ENCODE results near the gene ZNF350. TPM values are rescaled to one million over a fixed set of nuclear protein-coding genes. Genes with fewer than 3 reads are reported as not detected.
A peak's percentile ranks its signal among the peaks of the same experiment; 100 is the strongest.
"Not testable (repeated sequence)": the region's sequence is repeated elsewhere in the genome, so short reads cannot be mapped to it uniquely, and the experiment has no call there.

The ZNF350 gene
- total RNA-seq, 1 donor from 2014 or later = 8.2 TPM

DNA sequence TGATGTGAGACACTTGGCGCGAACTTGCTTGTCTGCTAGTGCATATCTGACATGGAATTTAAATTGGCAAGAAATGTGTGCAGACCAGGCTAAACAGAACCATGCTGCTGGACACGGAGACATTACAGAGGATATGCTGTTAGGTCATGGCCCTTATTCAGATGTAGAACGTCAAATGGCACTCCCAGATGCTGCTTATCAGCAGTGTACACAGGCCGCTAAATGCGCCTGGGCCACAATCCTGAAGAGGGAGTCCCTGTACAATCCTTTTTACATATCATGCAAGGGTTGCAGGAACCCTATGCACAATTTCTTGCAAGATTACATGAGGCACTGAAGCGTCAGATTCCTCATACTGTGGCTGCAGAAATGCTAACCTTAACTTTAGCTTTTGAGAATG lies 9.3 kb downstream of the ZNF350 start:
- intact Hi-C loops (cut with DNase I) = no loop called here
- DNase-seq (ENCODE audit: low spot score) = no peak

- intact Hi-C loops (cut with DNase I) = no loop called here
- DNase-seq (ENCODE audit: low spot score) = no peak
Observed at GRCh38 chr19:51976852-51977251, 9.8 kb downstream of the ZNF350 start.

DNA sequence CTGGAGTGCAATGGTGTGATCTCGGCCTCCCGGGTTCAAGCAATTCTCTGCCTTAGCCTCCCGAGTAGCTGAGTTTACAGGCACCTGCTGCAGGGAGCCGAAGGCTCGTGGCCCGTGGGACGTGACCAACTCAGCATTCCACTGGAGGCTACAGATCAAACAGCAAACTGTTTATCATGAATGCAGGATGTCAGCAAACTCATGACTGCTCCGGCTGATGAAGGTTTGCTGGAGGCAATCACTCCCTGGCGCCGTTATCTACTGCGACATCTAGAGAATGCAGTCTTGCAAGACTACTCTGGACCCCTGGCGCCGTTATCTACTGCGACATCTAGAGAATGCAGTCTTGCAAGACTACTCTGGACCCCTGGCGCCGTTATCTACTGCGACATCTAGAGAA lies 10.9 kb downstream of the ZNF350 start:
- not testable (repeated sequence) for DNase-seq (ENCODE audit: low spot score)

DNA sequence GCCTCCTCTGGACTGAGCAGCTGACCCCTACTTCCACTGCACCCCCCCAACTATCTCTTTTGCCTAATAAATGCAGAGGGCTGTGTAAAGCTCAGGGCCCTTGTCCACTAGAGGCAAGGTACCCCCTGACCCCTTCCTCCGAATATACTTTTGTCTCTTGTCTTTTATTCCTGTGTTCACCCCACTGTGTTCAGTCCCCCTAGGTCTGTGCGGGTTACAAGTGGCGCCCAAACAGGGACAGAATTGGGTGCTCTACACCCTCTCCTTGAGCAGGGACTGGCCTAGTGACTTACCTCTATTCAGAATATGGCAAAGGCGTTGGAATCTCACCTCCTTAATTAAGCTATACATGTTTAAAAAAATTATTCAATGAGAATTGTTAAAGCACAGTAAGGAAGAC lies 15.0 kb downstream of the ZNF350 start:
- intact Hi-C loops (cut with DNase I) = no loop called here
- no peak for DNase-seq (ENCODE audit: low spot score)

More for the DNA sequence above, 10.9 kb downstream of the ZNF350 start:
- intact Hi-C loops (cut with DNase I) = not testable (repeated sequence)

DNA sequence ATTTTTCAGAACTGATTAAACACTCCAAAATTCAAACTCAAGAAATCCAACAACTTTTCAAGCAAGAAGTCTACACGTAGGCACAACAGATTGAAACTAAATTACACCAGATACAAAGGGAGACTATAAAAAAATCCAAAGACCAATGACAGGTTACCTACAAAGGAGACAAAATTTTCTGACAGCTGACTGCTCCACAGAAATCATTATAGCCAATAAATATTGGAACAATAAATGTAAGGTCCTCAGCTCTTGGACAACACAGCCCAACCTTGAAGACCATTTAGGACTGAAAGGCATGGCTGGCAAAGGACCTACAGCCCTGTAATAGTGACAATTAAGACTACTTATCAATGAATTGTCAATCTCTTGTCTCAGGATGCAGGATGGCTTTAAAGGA lies 15.9 kb downstream of the ZNF350 start:
- no peak for DNase-seq (ENCODE audit: low spot score)
- intact Hi-C loops (cut with DNase I) = no loop called here

DNA sequence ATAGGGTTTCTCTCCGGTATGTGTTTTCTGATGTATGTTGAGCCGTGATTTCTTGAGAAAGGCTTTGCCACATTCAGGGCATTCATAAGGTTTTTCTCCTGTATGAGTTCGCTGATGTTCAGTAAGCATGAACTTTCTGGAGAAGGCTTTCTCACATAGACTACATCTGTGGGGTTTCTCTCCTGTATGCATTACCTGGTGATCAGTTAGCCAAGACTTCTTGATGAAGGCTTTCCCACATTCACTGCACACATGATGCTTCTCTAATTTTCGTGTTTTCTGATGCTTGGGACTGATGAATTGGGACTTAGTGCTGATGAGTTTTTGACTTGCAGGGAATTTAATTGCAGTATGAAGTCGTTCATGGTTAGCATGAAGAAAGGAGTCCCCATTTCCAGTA lies 21.1 kb downstream of the ZNF350 start:
- DNase-seq (ENCODE audit: low spot score) = no peak
- intact Hi-C loops (cut with DNase I) = no loop called here

DNA sequence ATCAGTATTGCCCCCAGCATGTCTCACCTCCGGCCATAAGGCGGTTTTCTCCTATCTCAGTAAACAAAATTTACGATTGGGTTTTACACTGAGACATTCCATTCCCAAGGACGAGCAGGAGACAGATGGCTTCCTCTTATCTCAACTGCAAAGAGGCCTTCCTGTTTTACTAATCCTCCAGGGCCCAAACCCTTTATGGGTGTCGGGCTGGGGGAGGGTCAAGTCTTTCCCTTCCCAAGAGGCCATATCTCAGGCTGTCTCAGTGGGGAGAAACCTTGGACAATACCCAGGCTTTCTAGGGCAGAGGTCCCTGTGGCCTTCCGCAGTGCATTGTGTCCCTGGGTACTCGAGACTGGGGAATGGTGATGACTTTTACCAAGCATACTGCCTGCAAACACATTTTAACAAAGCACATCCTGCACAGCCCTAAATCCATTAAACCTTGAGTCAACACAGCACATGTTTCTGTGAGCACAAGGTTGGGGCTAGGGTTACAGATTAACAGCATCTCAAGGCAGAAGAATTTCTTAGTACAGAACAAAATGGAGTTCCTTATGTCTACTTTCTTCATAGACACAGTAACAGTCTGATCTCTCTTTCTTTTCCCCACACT lies 25.9 kb downstream of the ZNF350 start:
- DNase-seq (ENCODE audit: low spot score); intact Hi-C loops (cut with DNase I): not testable (repeated sequence)

DNA sequence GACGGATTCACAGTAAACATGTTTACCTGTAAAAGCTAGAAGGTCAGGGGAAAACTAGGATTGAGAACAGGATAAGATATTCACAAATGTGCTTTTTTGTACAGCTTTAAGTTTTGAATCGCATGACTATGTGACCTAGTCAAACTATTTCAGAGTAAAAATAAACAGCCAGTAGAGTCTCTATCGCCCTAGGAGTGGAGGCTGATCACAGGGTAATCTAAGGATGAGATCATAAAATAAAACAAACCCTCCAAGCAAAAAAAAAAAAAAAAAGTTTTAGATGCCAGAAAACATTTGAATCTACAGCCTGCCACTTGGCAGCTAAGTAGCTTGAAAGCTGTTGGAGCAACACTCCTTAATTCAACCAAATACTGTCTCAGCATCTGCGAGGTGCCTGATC lies 26.8 kb downstream of the ZNF350 start:
- intact Hi-C loops (cut with DNase I) = no loop called here

GRCh38 chr19:51957846-51958245 lies 28.8 kb downstream of the ZNF350 start:
- DNase-seq (ENCODE audit: low spot score); intact Hi-C loops (cut with DNase I): not testable (repeated sequence)

More for the DNA sequence above, 26.8 kb downstream of the ZNF350 start:
- no peak for DNase-seq (ENCODE audit: low spot score)

- peak; percentile 78 for DNase-seq (ENCODE audit: low spot score)
- intact Hi-C loops (cut with DNase I) = no loop called here
Observed at GRCh38 chr19:51948975-51949374, 37.7 kb downstream of the ZNF350 start.

GRCh38 chr19:51946602-51947001 lies 40.0 kb downstream of the ZNF350 start:
- intact Hi-C loops (cut with DNase I) = no loop called here
- no peak for DNase-seq (ENCODE audit: low spot score)

- DNase-seq (ENCODE audit: low spot score) = no peak
- intact Hi-C loops (cut with DNase I) = no loop called here
Observed at GRCh38 chr19:51944798-51945552, 41.7 kb downstream of the ZNF350 start.

- no peak for DNase-seq (ENCODE audit: low spot score)
- intact Hi-C loops (cut with DNase I) = no loop called here
Observed at GRCh38 chr19:51938936-51939335, 47.7 kb downstream of the ZNF350 start.

GRCh38 chr19:51931921-51932320 lies 54.7 kb downstream of the ZNF350 start:
- intact Hi-C loops (cut with DNase I) = no loop called here
- DNase-seq (ENCODE audit: low spot score) = no peak

- DNase-seq (ENCODE audit: low spot score) = no peak
- intact Hi-C loops (cut with DNase I) = loop anchor here (1.0 kb wide), 1 partner anchor 58 kb away; the partner anchor contains the start of gene ZNF350
Observed at GRCh38 chr19:51927859-51928258, 58.8 kb downstream of the ZNF350 start.

- peak; percentile 94 for DNase-seq (ENCODE audit: low spot score)
- intact Hi-C loops (cut with DNase I) = loop anchor here (1.0 kb wide), 2 partner anchors 22 to 59 kb away; partner anchors contain the start of genes ZNF350 and ZNF649
Observed at GRCh38 chr19:51926784-51927741, 59.6 kb downstream of the ZNF350 start, which contains the start of gene ZNF613. TSS of gene ZNF613 (plus strand) at chr19:51927472. CDS start at chr19:51936221, 8,749 bp downstream.

- DNase-seq (ENCODE audit: low spot score) = no peak
- intact Hi-C loops (cut with DNase I) = loop anchor here (1.0 kb wide), 1 partner anchor 21 kb away; the partner anchor contains the start of gene ZNF649
Observed at GRCh38 chr19:51926426-51926783, 60.2 kb downstream of the ZNF350 start.

GRCh38 chr19:51921949-51922348 lies 64.7 kb downstream of the ZNF350 start:
- no peak for DNase-seq (ENCODE audit: low spot score)

DNA sequence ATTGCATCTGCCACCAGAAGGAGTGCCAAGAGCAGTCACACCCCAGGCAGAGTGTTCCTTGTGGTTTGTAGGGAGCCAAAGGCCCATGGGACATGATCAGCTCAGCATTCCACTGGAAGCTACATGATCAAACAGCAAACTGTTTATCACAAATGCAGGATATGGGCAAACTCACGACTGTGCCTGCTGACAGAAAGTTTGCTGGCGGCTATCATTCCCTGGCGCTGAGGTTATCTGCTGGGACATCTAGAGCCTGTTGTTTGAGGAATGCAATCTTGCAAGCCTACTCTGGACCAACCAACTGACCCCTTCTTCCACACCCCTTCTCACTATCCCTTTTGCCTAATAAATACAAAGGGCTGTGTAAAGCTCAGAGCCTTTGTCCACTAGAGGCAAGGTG lies 67.0 kb downstream of the ZNF350 start:
- no peak for DNase-seq (ENCODE audit: low spot score)

More at GRCh38 chr19:51921949-51922348, 64.7 kb downstream of the ZNF350 start:
- intact Hi-C loops (cut with DNase I) = no loop called here

DNA sequence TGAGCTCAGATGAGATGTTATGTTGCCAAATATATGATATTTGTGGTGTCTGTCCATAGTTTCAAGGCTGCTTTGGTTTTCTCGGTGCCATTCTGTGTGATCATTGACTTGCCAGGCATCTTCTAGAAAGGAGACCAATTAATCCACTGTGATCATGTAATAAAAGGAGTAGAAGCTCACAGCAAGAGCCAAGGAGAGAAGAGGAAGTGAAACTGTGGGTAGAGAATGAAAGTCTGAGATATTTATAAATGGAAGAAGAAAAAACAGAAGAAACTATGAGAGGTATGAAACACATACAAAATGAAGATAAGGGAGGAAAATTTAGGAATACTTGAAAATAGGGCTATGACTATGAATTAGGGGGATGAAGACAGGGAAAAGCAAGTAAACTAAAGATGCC lies 70.5 kb downstream of the ZNF350 start:
- intact Hi-C loops (cut with DNase I) = no loop called here
- DNase-seq (ENCODE audit: low spot score) = no peak

More for the DNA sequence above, 67.0 kb downstream of the ZNF350 start:
- intact Hi-C loops (cut with DNase I) = no loop called here
